ENCODE data around the gene TEX101. TPM values are rescaled to one million over a fixed set of nuclear protein-coding genes. Genes with fewer than 3 reads are reported as not detected.

The TEX101 gene
- total and polyA plus RNA-seq, 4 donors: not detected

DNA sequence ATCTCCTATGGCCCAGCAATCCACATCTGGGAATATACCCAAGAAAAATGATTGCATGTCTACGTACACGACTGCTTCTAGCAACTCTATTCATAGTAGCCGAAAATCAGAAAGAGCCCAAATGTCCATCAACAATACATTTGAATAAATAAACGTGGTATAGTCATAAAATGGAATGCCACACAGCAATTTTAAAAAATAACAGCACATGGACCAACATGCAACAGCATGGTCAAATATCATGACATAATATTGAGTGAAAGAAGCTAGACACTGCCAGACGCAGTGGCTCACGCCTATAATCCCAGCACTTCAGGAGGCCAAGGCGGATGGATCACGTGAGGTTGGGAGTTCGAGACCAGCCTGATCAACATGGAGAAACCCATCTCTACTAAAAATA lies 16.3 kb downstream of the TEX101 start:
- H3K36me3 ChIP-seq (ENCODE audit: control insufficient read depth in 4 of 4, insufficient read depth in 3 of 4, low read depth in 1 of 4, low read length in 3 of 4): no peaks in the 10 kb centered on the region
- TF ChIP-seq YY1 (IDR thresholded peaks at IDR 0.05) (no peak), RAD21 (IDR thresholded peaks at IDR 0.05) (no peak), NR2F2 (IDR thresholded peaks at IDR 0.05) (no peak), HNF4A (conservative IDR thresholded peaks at IDR 0.05) (no peak), TAF1 (conservative IDR thresholded peaks at IDR 0.05) (no peak), FOXA2 (IDR thresholded peaks at IDR 0.05) (no peak), JUND (IDR thresholded peaks at IDR 0.05) (no peak), EGR1 (IDR thresholded peaks at IDR 0.05; ENCODE audit: low read depth in 2 of 2) (no peak), GABPA (IDR thresholded peaks at IDR 0.05 in 1 of 2, conservative IDR thresholded peaks at IDR 0.05 in 1 of 2) (no peak), FOXA1 (IDR thresholded peaks at IDR 0.05) (no peak)
- TF ChIP-seq, protein P1, sequence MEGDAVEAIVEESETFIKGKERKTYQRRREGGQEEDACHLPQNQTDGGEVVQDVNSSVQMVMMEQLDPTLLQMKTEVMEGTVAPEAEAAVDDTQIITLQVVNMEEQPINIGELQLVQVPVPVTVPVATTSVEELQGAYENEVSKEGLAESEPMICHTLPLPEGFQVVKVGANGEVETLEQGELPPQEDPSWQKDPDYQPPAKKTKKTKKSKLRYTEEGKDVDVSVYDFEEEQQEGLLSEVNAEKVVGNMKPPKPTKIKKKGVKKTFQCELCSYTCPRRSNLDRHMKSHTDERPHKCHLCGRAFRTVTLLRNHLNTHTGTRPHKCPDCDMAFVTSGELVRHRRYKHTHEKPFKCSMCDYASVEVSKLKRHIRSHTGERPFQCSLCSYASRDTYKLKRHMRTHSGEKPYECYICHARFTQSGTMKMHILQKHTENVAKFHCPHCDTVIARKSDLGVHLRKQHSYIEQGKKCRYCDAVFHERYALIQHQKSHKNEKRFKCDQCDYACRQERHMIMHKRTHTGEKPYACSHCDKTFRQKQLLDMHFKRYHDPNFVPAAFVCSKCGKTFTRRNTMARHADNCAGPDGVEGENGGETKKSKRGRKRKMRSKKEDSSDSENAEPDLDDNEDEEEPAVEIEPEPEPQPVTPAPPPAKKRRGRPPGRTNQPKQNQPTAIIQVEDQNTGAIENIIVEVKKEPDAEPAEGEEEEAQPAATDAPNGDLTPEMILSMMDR (IDR thresholded peaks at IDR 0.05; ENCODE audit: low read depth, low read length, missing input control): no peak
- TF ChIP-seq, protein P2, sequence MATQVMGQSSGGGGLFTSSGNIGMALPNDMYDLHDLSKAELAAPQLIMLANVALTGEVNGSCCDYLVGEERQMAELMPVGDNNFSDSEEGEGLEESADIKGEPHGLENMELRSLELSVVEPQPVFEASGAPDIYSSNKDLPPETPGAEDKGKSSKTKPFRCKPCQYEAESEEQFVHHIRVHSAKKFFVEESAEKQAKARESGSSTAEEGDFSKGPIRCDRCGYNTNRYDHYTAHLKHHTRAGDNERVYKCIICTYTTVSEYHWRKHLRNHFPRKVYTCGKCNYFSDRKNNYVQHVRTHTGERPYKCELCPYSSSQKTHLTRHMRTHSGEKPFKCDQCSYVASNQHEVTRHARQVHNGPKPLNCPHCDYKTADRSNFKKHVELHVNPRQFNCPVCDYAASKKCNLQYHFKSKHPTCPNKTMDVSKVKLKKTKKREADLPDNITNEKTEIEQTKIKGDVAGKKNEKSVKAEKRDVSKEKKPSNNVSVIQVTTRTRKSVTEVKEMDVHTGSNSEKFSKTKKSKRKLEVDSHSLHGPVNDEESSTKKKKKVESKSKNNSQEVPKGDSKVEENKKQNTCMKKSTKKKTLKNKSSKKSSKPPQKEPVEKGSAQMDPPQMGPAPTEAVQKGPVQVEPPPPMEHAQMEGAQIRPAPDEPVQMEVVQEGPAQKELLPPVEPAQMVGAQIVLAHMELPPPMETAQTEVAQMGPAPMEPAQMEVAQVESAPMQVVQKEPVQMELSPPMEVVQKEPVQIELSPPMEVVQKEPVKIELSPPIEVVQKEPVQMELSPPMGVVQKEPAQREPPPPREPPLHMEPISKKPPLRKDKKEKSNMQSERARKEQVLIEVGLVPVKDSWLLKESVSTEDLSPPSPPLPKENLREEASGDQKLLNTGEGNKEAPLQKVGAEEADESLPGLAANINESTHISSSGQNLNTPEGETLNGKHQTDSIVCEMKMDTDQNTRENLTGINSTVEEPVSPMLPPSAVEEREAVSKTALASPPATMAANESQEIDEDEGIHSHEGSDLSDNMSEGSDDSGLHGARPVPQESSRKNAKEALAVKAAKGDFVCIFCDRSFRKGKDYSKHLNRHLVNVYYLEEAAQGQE (IDR thresholded peaks at IDR 0.05): no peak
- TF ChIP-seq, protein P3, sequence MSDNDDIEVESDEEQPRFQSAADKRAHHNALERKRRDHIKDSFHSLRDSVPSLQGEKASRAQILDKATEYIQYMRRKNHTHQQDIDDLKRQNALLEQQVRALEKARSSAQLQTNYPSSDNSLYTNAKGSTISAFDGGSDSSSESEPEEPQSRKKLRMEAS (IDR thresholded peaks at IDR 0.05): no peak
- TF ChIP-seq, protein P4, sequence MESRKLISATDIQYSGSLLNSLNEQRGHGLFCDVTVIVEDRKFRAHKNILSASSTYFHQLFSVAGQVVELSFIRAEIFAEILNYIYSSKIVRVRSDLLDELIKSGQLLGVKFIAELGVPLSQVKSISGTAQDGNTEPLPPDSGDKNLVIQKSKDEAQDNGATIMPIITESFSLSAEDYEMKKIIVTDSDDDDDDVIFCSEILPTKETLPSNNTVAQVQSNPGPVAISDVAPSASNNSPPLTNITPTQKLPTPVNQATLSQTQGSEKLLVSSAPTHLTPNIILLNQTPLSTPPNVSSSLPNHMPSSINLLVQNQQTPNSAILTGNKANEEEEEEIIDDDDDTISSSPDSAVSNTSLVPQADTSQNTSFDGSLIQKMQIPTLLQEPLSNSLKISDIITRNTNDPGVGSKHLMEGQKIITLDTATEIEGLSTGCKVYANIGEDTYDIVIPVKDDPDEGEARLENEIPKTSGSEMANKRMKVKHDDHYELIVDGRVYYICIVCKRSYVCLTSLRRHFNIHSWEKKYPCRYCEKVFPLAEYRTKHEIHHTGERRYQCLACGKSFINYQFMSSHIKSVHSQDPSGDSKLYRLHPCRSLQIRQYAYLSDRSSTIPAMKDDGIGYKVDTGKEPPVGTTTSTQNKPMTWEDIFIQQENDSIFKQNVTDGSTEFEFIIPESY (IDR thresholded peaks at IDR 0.05): no peak
- no peak overlapping the region for H3K4me3 ChIP-seq (ENCODE audit: low read depth in 1 of 3, low read length in 3 of 3)
- H3K9ac ChIP-seq (ENCODE audit: low read depth in 1 of 2, low read length in 2 of 2): no peak overlapping the region
- no peaks in the 10 kb centered on the region for H3K4me1 ChIP-seq (ENCODE audit: control insufficient read depth in 4 of 4, insufficient read depth in 4 of 4, low read length in 3 of 4)
- no peaks in the 10 kb centered on the region for H3K27me3 ChIP-seq (ENCODE audit: control insufficient read depth in 4 of 4, insufficient read depth in 4 of 4, low read length in 3 of 4)
- DNase-seq (ENCODE audit: low spot score): no peak
- H3K9me3 ChIP-seq (ENCODE audit: control insufficient read depth in 4 of 4, low read length in 3 of 4): no peaks in the 10 kb centered on the region
- no peak overlapping the region for H3K27ac ChIP-seq (ENCODE audit: low read depth in 1 of 2, low read length in 2 of 2)
- 88% methylated on average over 9 of the region's 9 CpGs for WGBS

DNA sequence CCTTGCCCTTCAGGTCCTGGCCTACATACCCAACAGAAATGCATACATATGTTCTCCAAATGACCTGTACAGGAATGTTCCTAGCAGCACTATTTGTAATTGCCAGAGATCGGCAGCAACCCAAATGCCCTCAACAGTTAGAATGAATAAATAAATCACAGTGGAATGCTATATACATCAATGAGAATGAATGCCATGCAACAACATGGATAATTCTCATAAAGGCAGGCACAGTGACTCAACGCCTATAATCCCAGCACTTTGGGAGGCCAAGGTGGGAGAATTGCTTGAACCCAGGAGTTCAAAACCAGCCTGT lies 18.6 kb downstream of the TEX101 start:
- Histone ChIP-seq H3K36me3 (ENCODE audit: control insufficient read depth in 4 of 4, insufficient read depth in 3 of 4, low read depth in 1 of 4, low read length in 3 of 4) (no peaks in the 10 kb centered on the region), H3K27me3 (ENCODE audit: control insufficient read depth in 4 of 4, insufficient read depth in 4 of 4, low read length in 3 of 4) (no peaks in the 10 kb centered on the region), H3K27ac (ENCODE audit: low read depth in 1 of 2, low read length in 2 of 2) (no peak overlapping the region), H3K4me3 (ENCODE audit: low read depth in 1 of 3, low read length in 3 of 3) (no peak overlapping the region), H3K9me3 (ENCODE audit: control insufficient read depth in 4 of 4, low read length in 3 of 4) (no peaks in the 10 kb centered on the region), H3K4me1 (ENCODE audit: control insufficient read depth in 4 of 4, insufficient read depth in 4 of 4, low read length in 3 of 4) (no peaks in the 10 kb centered on the region), H3K9ac (ENCODE audit: low read depth in 1 of 2, low read length in 2 of 2) (no peak overlapping the region)
- no peak for DNase-seq (ENCODE audit: low spot score)
- WGBS: 96% methylated on average over 2 of the region's 2 CpGs
- TF ChIP-seq, protein P5, sequence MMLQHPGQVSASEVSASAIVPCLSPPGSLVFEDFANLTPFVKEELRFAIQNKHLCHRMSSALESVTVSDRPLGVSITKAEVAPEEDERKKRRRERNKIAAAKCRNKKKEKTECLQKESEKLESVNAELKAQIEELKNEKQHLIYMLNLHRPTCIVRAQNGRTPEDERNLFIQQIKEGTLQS (IDR thresholded peaks at IDR 0.05): no peak
- no peak for TF ChIP-seq FOXA1 (IDR thresholded peaks at IDR 0.05)
- no peak for TF ChIP-seq JUND (IDR thresholded peaks at IDR 0.05)
- TF ChIP-seq NR2F2 (IDR thresholded peaks at IDR 0.05): no peak
- TF ChIP-seq, protein P1 (IDR thresholded peaks at IDR 0.05; ENCODE audit: low read depth, low read length, missing input control): no peak
- TF ChIP-seq YY1 (IDR thresholded peaks at IDR 0.05): no peak
- TF ChIP-seq, protein P2 (IDR thresholded peaks at IDR 0.05): no peak
- TF ChIP-seq, protein P3 (IDR thresholded peaks at IDR 0.05): no peak
- TF ChIP-seq RXRA (IDR thresholded peaks at IDR 0.05): no peak
